IPS-18a (cell line): Measurements from ENCODE around the gene B3GALT6.

ENCODE experiments used
- H3K27ac ChIP-seq: one replicate; pipeline ENCODE4 v1.5.1; 2013; ENCODE audit warnings: low read length
- H3K27me3 ChIP-seq: one replicate; pipeline ENCODE4 v1.6.1; 2013; ENCODE audit warnings: mild to moderate bottlenecking, low read length; ENCODE audit not compliant: control insufficient read depth, insufficient read depth
- H3K36me3 ChIP-seq: one replicate; pipeline ENCODE4 v1.6.1; 2013; ENCODE audit warnings: low read depth, low read length; ENCODE audit not compliant: control insufficient read depth
- H3K4me1 ChIP-seq: one replicate; pipeline ENCODE4 v1.6.1; 2013; ENCODE audit warnings: low read depth, low read length; ENCODE audit not compliant: control insufficient read depth
- H3K4me3 ChIP-seq: one replicate; pipeline ENCODE4 v1.5.1; 2013; ENCODE audit warnings: low read length
- H3K9ac ChIP-seq: one replicate; pipeline ENCODE4 v1.6.1; 2013; ENCODE audit warnings: mild to moderate bottlenecking, low read length, moderate library complexity
- H3K9me3 ChIP-seq: one replicate; pipeline ENCODE4 v1.6.1; 2013; ENCODE audit warnings: low read depth, low read length; ENCODE audit not compliant: control insufficient read depth

The B3GALT6 gene

GRCh38 chr1:1196431-1197187 is 35.4 kb upstream of the B3GALT6 start:
- Histone ChIP-seq H3K27ac (no peak overlapping the region), H3K36me3 (no peaks in the 10 kb centered on the region), H3K9me3 (no peaks in the 10 kb centered on the region), H3K27me3 (peaks cover 9% of the 10 kb centered on the region), H3K9ac (no peak overlapping the region), H3K4me3 (no peak overlapping the region), H3K4me1 (peaks cover 3% of the 10 kb centered on the region)

DNA sequence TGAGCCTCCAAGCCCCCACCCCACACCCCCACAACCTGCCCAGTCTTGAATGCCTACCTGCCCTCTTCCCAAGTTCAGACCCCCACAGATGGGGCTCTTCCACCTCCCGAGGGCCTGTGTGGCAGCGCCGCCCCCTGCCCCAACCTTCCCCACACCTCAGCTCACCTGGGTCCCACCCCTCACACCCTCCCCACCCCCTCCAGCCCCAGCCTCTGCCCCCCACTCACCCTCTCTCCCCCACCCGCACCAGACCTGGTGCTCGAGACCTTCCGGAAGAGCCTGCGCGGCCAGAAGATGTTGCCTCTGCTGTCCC is 34.9 kb upstream of the B3GALT6 start:
- Histone ChIP-seq H3K9me3 (no peaks in the 10 kb centered on the region), H3K4me3 (no peak overlapping the region), H3K36me3 (no peaks in the 10 kb centered on the region), H3K9ac (no peak overlapping the region), H3K4me1 (peaks cover 3% of the 10 kb centered on the region), H3K27me3 (peaks cover 9% of the 10 kb centered on the region), H3K27ac (no peak overlapping the region)

- no peak overlapping the region for H3K27ac ChIP-seq
- peaks cover 3% of the 10 kb centered on the region for H3K4me1 ChIP-seq
- no peak overlapping the region for H3K4me3 ChIP-seq
- no peaks in the 10 kb centered on the region for H3K36me3 ChIP-seq
- no peaks in the 10 kb centered on the region for H3K9me3 ChIP-seq
- peaks cover 9% of the 10 kb centered on the region for H3K27me3 ChIP-seq
- H3K9ac ChIP-seq, result no peak overlapping the region
These were observed 34.2 kb upstream of the B3GALT6 start for GRCh38 chr1:1197551-1198422.

- H3K4me3 ChIP-seq, result no peak overlapping the region
- no peaks in the 10 kb centered on the region for H3K9me3 ChIP-seq
- H3K36me3 ChIP-seq, result no peaks in the 10 kb centered on the region
- peaks cover 3% of the 10 kb centered on the region for H3K4me1 ChIP-seq
- no peak overlapping the region for H3K27ac ChIP-seq
- peaks cover 9% of the 10 kb centered on the region for H3K27me3 ChIP-seq
- H3K9ac ChIP-seq, result no peak overlapping the region
These were observed 33.5 kb upstream of the B3GALT6 start for GRCh38 chr1:1198423-1199140.

DNA sequence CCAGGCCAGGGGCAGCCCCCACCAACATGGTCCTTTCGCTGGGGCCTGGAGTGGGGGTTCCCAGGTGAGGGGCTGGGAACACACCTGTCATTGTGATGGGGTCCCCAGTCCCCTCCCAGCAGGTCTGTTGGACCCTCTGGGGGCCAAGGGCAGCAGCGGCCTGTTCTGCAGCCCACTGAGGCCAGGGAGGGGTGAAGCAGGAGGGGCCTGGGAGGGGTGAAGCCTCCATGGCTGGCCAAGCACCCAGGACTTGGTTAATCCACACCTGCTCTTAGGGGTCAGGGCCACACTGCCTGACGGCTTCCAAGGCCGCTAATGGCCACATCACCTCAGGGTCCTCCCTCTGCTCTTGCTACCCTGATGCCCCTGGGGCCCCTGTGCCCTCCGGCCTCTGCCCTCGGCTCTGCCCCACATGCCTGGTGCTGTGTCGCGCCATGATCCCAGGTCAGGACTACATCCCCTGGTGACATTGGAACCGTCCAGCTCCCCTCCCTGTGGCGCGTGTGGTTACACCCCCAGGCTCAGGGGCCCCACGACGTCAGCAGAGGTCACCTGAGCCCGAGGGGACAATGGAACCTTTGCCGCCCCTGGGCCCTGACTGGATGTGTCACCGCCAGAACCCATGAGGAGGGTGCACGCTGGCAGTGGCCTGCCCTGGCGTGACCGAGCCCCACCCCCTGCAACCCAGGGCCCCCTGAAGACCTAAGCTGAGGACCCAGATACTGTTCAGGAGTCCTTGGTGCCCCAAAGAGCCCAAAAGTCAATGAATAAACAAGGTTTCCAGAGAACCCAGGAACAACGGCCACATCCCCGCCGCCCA is 32.7 kb upstream of the B3GALT6 start:
- Histone ChIP-seq H3K9ac (no peak overlapping the region), H3K4me1 (peaks cover 3% of the 10 kb centered on the region), H3K4me3 (no peak overlapping the region), H3K9me3 (no peaks in the 10 kb centered on the region), H3K27me3 (peaks cover 9% of the 10 kb centered on the region), H3K27ac (no peak overlapping the region), H3K36me3 (no peaks in the 10 kb centered on the region)

- no peak overlapping the region for H3K27ac ChIP-seq
- no peaks in the 10 kb centered on the region for H3K36me3 ChIP-seq
- H3K9ac ChIP-seq, result no peak overlapping the region
- H3K27me3 ChIP-seq, result peaks cover 16% of the 10 kb centered on the region
- H3K4me1 ChIP-seq, result peaks cover 3% of the 10 kb centered on the region
- no peaks in the 10 kb centered on the region for H3K9me3 ChIP-seq
- H3K4me3 ChIP-seq, result no peak overlapping the region
These were observed 31.8 kb upstream of the B3GALT6 start for GRCh38 chr1:1199961-1200875.

DNA sequence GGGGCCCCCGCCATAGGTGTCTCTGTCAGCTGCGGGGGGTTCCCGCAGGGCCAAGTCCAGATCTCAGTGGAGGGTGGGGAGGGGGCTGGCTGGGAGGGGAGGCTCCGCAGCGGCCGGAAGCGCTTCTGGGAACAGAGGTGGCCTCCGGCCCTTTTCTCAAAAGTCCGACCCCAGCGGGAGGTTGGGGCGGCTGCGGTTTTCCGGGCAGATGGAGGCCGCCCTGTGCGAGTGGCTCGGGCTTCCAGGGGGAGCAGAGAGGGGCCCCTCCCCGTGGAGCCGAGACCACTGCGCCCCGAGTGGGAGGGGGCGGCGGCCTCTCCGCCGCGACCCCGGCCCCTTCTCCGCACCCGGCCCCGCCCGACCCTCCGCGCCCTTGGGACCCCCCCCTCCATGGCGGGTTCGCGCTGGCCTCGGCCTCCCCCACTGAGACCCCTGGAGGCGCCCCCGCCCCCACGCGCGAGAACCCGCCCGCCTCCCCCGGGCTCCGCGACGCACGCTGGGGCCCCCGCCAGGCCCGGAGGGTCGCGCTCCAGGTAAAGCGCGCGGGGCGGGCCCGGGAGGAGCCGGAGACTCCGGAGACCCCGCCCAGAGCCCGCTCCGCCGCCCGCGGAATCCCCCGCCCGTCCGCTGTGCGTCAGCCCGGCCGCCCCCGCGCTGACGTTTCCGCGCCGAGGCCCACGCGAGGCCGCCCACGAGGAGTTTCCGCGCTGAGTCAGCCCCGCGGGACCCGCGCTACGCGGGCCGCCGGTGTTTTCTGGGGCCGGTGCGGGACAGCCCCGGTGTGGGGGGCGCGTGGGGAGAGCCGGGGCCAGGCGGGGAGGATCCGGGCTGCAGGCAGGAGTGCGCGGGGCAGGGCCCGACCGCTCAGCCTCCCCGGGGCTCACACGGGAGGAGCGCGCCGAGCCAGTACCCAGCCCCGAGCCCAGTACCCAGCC is 30.9 kb upstream of the B3GALT6 start:
- H3K27me3 ChIP-seq, result peaks cover 26% of the 10 kb centered on the region
- H3K9me3 ChIP-seq, result no peaks in the 10 kb centered on the region
- H3K4me3 ChIP-seq, result peak overlapping the region; percentile 33
- H3K9ac ChIP-seq, result no peak overlapping the region
- peaks cover 3% of the 10 kb centered on the region for H3K4me1 ChIP-seq
- no peaks in the 10 kb centered on the region for H3K36me3 ChIP-seq
- no peak overlapping the region for H3K27ac ChIP-seq

- Histone ChIP-seq H3K9me3 (no peaks in the 10 kb centered on the region), H3K4me3 (no peak overlapping the region), H3K4me1 (peaks cover 3% of the 10 kb centered on the region), H3K27me3 (peaks cover 38% of the 10 kb centered on the region), H3K36me3 (no peaks in the 10 kb centered on the region), H3K9ac (no peak overlapping the region), H3K27ac (no peak overlapping the region)
These were observed 29.0 kb upstream of the B3GALT6 start for GRCh38 chr1:1202831-1203560.

GRCh38 chr1:1203561-1204424 is 28.2 kb upstream of the B3GALT6 start:
- H3K9me3 ChIP-seq, result no peaks in the 10 kb centered on the region
- H3K4me1 ChIP-seq, result peaks cover 3% of the 10 kb centered on the region
- no peak overlapping the region for H3K4me3 ChIP-seq
- no peak overlapping the region for H3K27ac ChIP-seq
- no peak overlapping the region for H3K9ac ChIP-seq
- no peaks in the 10 kb centered on the region for H3K36me3 ChIP-seq
- H3K27me3 ChIP-seq, result peaks cover 38% of the 10 kb centered on the region
